DND-41 (cell line): ENCODE results near the gene APOO.
A peak's percentile ranks its signal among the peaks of the same experiment; 100 is the strongest.

ENCODE experiments used
- ATAC-seq: fragments of 200-7000 bp; cut with Tn5 transposase; 3 replicates; pipeline ENCODE4 v1.9.1; 2021; ENCODE audit warnings: low read depth; ENCODE audit not compliant: insufficient read depth
- DNase-seq: peaks from one replicate; pipeline ENCODE4 v3.0.0-alpha.2; 2020
- H2AFZ ChIP-seq: 2 replicates; pipeline ENCODE4 v1.6.0; 2012; ENCODE audit warnings: low read depth, low read length
- H3K27ac ChIP-seq: 2 replicates; pipeline ENCODE4 v1.5.1; 2012; ENCODE audit warnings: low read length, inconsistent platforms
- H3K27me3 ChIP-seq: fragments of 200-600 bp; sonication (generic); 2 replicates; pipeline ENCODE4 v1.6.0; 2012; ENCODE audit warnings: low read length, mild to moderate bottlenecking, inconsistent platforms; ENCODE audit not compliant: insufficient read depth, poor library complexity
- H3K36me3 ChIP-seq: 2 replicates; pipeline ENCODE4 v1.5.1; 2012; ENCODE audit warnings: low read length, inconsistent platforms; ENCODE audit not compliant: insufficient read depth
- H3K4me1 ChIP-seq: 2 replicates; pipeline ENCODE4 v1.5.1; 2012; ENCODE audit warnings: mild to moderate bottlenecking, low read length; ENCODE audit not compliant: insufficient read depth
- H3K4me2 ChIP-seq: 2 replicates; pipeline ENCODE4 v1.6.0; 2012; ENCODE audit warnings: mild to moderate bottlenecking, moderate library complexity, low read length, inconsistent platforms; ENCODE audit not compliant: insufficient read depth
- H3K4me3 ChIP-seq, 2 experiments: fragments of 200-600 bp in 1 of 2; shearing (Covaris generic) in 1 of 2; 2 replicates each; pipeline ENCODE4 v1.5.1; 2012 to 2016; ENCODE audit warnings: inconsistent platforms in 2 of 2, low read length in 2 of 2, mild to moderate bottlenecking in 2 of 2, low read depth in 1 of 2, moderate library complexity in 1 of 2
- H3K79me2 ChIP-seq: 2 replicates; pipeline ENCODE4 v1.6.0; 2012; ENCODE audit warnings: low read length, inconsistent platforms; ENCODE audit not compliant: insufficient read depth
- H3K9ac ChIP-seq: 2 replicates; pipeline ENCODE4 v1.6.0; 2012; ENCODE audit warnings: low read depth, mild to moderate bottlenecking, inconsistent platforms, low read length, moderate library complexity
- H3K9me3 ChIP-seq: 2 replicates; pipeline ENCODE4 v1.5.1; 2012; ENCODE audit warnings: low read length, moderate library complexity, mild to moderate bottlenecking, inconsistent platforms; ENCODE audit not compliant: insufficient read depth, severe bottlenecking
- H4K20me1 ChIP-seq: 2 replicates; pipeline ENCODE4 v1.6.0; 2012; ENCODE audit warnings: low read length; ENCODE audit not compliant: insufficient read depth
- EZH2 ChIP-seq: IDR thresholded peaks from 3 replicates; pipeline ENCODE4 v1.6.1; 2012; ENCODE audit warnings: borderline replicate concordance, low read depth, mild to moderate bottlenecking, moderate library complexity, low read length, inconsistent platforms; ENCODE audit not compliant: severe bottlenecking
- TF ChIP-seq, protein P1 (sequence below): IDR thresholded peaks from 2 replicates; pipeline ENCODE4 v1.5.1; 2012; ENCODE audit warnings: borderline replicate concordance, low read length, moderate library complexity, mild to moderate bottlenecking; ENCODE audit not compliant: poor library complexity, severe bottlenecking; ENCODE audit errors: extremely low read depth

Gene APOO

GRCh38 chrX:23911126-23911835 lies 3.5 kb upstream of the APOO start:
- TF ChIP-seq, protein P1, sequence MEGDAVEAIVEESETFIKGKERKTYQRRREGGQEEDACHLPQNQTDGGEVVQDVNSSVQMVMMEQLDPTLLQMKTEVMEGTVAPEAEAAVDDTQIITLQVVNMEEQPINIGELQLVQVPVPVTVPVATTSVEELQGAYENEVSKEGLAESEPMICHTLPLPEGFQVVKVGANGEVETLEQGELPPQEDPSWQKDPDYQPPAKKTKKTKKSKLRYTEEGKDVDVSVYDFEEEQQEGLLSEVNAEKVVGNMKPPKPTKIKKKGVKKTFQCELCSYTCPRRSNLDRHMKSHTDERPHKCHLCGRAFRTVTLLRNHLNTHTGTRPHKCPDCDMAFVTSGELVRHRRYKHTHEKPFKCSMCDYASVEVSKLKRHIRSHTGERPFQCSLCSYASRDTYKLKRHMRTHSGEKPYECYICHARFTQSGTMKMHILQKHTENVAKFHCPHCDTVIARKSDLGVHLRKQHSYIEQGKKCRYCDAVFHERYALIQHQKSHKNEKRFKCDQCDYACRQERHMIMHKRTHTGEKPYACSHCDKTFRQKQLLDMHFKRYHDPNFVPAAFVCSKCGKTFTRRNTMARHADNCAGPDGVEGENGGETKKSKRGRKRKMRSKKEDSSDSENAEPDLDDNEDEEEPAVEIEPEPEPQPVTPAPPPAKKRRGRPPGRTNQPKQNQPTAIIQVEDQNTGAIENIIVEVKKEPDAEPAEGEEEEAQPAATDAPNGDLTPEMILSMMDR = no peak
- TF ChIP-seq EZH2 = no peak
- no peak overlapping the region for H2AFZ ChIP-seq
- no peak for DNase-seq
- H3K4me2 ChIP-seq = no peak overlapping the region
- no peak for ATAC-seq
- H4K20me1 ChIP-seq = no peaks in the 10 kb centered on the region
- no peaks in the 10 kb centered on the region for H3K9me3 ChIP-seq
- peaks cover 11% of the 10 kb centered on the region for H3K79me2 ChIP-seq
- no peaks in the 10 kb centered on the region for H3K27me3 ChIP-seq
- H3K27ac ChIP-seq = no peak overlapping the region
- H3K9ac ChIP-seq = no peak overlapping the region
- H3K4me3 ChIP-seq = no peak overlapping the region
- peaks cover 16% of the 10 kb centered on the region for H3K4me1 ChIP-seq
- H3K36me3 ChIP-seq = no peaks in the 10 kb centered on the region

GRCh38 chrX:23908219-23909004 lies 674 bp upstream of the APOO start:
- Histone ChIP-seq H3K9me3 (no peaks in the 10 kb centered on the region), H3K4me1 (peaks cover 22% of the 10 kb centered on the region)

DNA sequence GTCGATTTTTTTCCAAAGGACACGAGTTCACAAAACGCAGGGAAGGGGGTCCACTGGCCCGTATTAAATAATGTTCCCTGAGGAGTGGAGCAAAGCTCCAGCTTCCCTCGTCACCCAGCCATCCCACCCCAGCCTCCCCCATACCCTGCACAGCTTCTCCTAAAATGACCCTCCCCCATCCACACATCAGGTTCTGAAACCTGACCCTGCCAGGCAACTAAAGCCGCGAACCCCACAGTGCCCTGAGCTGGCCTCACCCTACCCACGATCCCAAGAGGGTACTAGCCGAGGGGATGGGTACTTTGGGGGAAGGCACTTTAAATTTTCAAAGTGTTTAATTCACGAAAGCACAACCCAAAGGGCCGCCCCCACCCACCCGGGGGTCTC lies 634 bp downstream of the APOO start:
- no peak for DNase-seq
- no peak for TF ChIP-seq EZH2
- TF ChIP-seq, protein P1 = no peak
- H3K27ac ChIP-seq = peak overlapping the region; percentile 88
- no peaks in the 10 kb centered on the region for H4K20me1 ChIP-seq
- H3K9me3 ChIP-seq = no peaks in the 10 kb centered on the region
- peak overlapping the region; percentile 83 for H3K9ac ChIP-seq
- H3K36me3 ChIP-seq = 0 out of 2 replicates have a peak, but pooled peaks cover 2% of the 10 kb centered on the region
- peak overlapping the region; percentile 60 for H3K4me2 ChIP-seq
- H3K4me1 ChIP-seq = peaks cover 22% of the 10 kb centered on the region
- H2AFZ ChIP-seq = peak overlapping the region; percentile 78
- ATAC-seq = peak; percentile 10; the same call in 2 of the 3 replicates
- H3K4me3 ChIP-seq = peak overlapping the region; percentile 75 to 84
- H3K27me3 ChIP-seq = no peaks in the 10 kb centered on the region
- peaks cover 34% of the 10 kb centered on the region for H3K79me2 ChIP-seq

More at GRCh38 chrX:23908219-23909004, 674 bp upstream of the APOO start:
- H2AFZ ChIP-seq = peak overlapping the region; percentile 92
- H3K79me2 ChIP-seq = peaks cover 26% of the 10 kb centered on the region
- peak overlapping the region; percentile 90 for H3K27ac ChIP-seq
- H3K4me3 ChIP-seq = peak overlapping the region; percentile 14 to 84; a peak in 3 of 4 replicates
- DNase-seq (peak; percentile 17), ATAC-seq (no peak)
- H4K20me1 ChIP-seq = no peaks in the 10 kb centered on the region
- peak overlapping the region; percentile 83 for H3K9ac ChIP-seq
- H3K36me3 ChIP-seq = 0 out of 2 replicates have a peak, but pooled peaks cover 2% of the 10 kb centered on the region
- no peaks in the 10 kb centered on the region for H3K27me3 ChIP-seq
- peak overlapping the region; percentile 67 for H3K4me2 ChIP-seq
- TF ChIP-seq, protein P1 = peak; percentile 56
- TF ChIP-seq EZH2 = no peak
